K562 (cell line): ENCODE measurements around the gene IGSF9. TPM values are rescaled to one million over a fixed set of nuclear protein-coding genes. Genes with fewer than 3 reads are reported as not detected.

Source experiments
- CHD1 ChIP-seq: fragments of 200-600 bp; sonication (generic); IDR thresholded peaks from one replicate; pipeline ENCODE4 v1.6.1; 2012; ENCODE audit warnings: mild to moderate bottlenecking, moderate library complexity, low read length, inconsistent platforms
- ELF2 ChIP-seq: fragments of 250-450 bp; sonication (Bioruptor Pico); IDR thresholded peaks from 2 replicates; pipeline ENCODE4 v1.5.0; 2021; ENCODE audit warnings: mild to moderate bottlenecking
- ETS2 ChIP-seq: IDR thresholded peaks from 2 replicates; pipeline ENCODE4 v1.6.1; 2016; ENCODE audit warnings: borderline replicate concordance, missing genetic modification characterization, mild to moderate bottlenecking, moderate library complexity, missing compliant biosample characterization; ENCODE audit not compliant: poor library complexity, severe bottlenecking
- FOXJ3 ChIP-seq: sonication (generic); formaldehyde crosslinking; IDR thresholded peaks from 2 replicates; pipeline ENCODE4 v1.4.0; 2020; ENCODE audit warnings: mild to moderate bottlenecking, missing genetic modification reagents
- HLTF ChIP-seq: fragments of 450-650 bp; IDR thresholded peaks from 2 replicates; pipeline ENCODE4 v1.6.1; 2016
- HNRNPH1 ChIP-seq: fragments of 200-400 bp; formaldehyde crosslinking; optimal IDR thresholded peaks from 2 replicates; pipeline ENCODE3; 2017; ENCODE audit warnings: low read depth, mild to moderate bottlenecking, low read length, moderate library complexity
- MTA3 ChIP-seq: fragments of 450-650 bp; formaldehyde crosslinking; IDR thresholded peaks from 2 replicates; pipeline ENCODE4 v1.6.1; 2017; ENCODE audit warnings: mild to moderate bottlenecking, borderline replicate concordance
- OTX1 ChIP-seq: fragments of 450-650 bp; formaldehyde crosslinking; IDR thresholded peaks from 2 replicates; pipeline ENCODE4 v1.4.0; 2022; ENCODE audit warnings: mild to moderate bottlenecking
- PCBP2 ChIP-seq: fragments of 200-400 bp; formaldehyde crosslinking; IDR thresholded peaks from 2 replicates; pipeline ENCODE4 v1.6.1; 2018; ENCODE audit warnings: low read length, low read depth, mild to moderate bottlenecking, moderate library complexity; ENCODE audit not compliant: poor library complexity, severe bottlenecking
- POLR2G ChIP-seq: fragments of 200-400 bp; formaldehyde crosslinking; IDR thresholded peaks from 2 replicates; pipeline ENCODE4 v1.6.1; 2017; ENCODE audit warnings: low read depth, mild to moderate bottlenecking, antibody characterized with exemption, low read length, moderate library complexity
- PTBP1 ChIP-seq: fragments of 200-400 bp; formaldehyde crosslinking; IDR thresholded peaks from 2 replicates; pipeline ENCODE4 v1.6.1; 2017; ENCODE audit warnings: low read depth, low read length
- SMAD3 ChIP-seq: fragments of 450-650 bp; formaldehyde crosslinking; conservative IDR thresholded peaks from 2 replicates; pipeline ENCODE4 v1.4.0; 2020; ENCODE audit warnings: mild to moderate bottlenecking
- SMARCA4 ChIP-seq: fragments of 450-650 bp; IDR thresholded peaks from 2 replicates; pipeline ENCODE4 v1.6.1; 2016
- XRCC5 ChIP-seq: fragments of 200-400 bp; formaldehyde crosslinking; IDR thresholded peaks from 2 replicates; pipeline ENCODE4 v1.6.1; 2017; ENCODE audit warnings: low read depth, mild to moderate bottlenecking, low read length
- polyA plus RNA-seq, 8 experiments: library from polyadenylated mRNA; depleted of rRNA in 4 of 8; stranded (reverse) in 5 of 8; unstranded in 3 of 8; fragments of >200 nt; fragmentation: Nextera tagmentation in 2 of 8; fragmentation: Illumina TruSeq in 1 of 8; extraction: Ambion mirVana in 2 of 8; extraction: Trizol in 1 of 8; gene quantifications; 2 replicates each; pipeline versions ENCODE4 v1.2.1 to v1.2.3, GENCODE V29; 2011 to 2014; ENCODE audit warnings: inconsistent platforms in 1 of 8, missing spikeins in 1 of 8
- total RNA-seq, 7 experiments: library from RNA; depleted of rRNA in 6 of 7; stranded (reverse); fragments of >200 nt in 6 of 7; fragmentation: Illumina TruSeq in 2 of 7; extraction: Trizol in 2 of 7; gene quantifications; 2 replicates each; pipeline versions ENCODE4 v1.2.1 to v1.2.3, GENCODE V29; 2011 to 2021; ENCODE audit warnings: low replicate concordance in 1 of 7
- TF ChIP-seq, protein P1 (sequence below): sonication (generic); formaldehyde crosslinking; IDR thresholded peaks from 2 replicates; pipeline ENCODE4 v1.8.0; 2022; ENCODE audit warnings: mild to moderate bottlenecking, missing genetic modification reagents
- TF ChIP-seq, protein P2 (sequence below): fragments of 450-650 bp; conservative IDR thresholded peaks from 2 replicates; pipeline ENCODE4 v1.6.1; 2016; ENCODE audit warnings: missing genetic modification characterization, low read depth, mild to moderate bottlenecking, missing compliant biosample characterization, moderate library complexity
- TF ChIP-seq, protein P3 (sequence below): fragments of 450-650 bp; IDR thresholded peaks from 2 replicates; pipeline ENCODE4 v1.6.1; 2017; ENCODE audit warnings: antibody characterized with exemption
- TF ChIP-seq, protein P4 (sequence below): sonication (generic); formaldehyde crosslinking; IDR thresholded peaks from 2 replicates; pipeline ENCODE4 v1.8.0; 2022; ENCODE audit warnings: mild to moderate bottlenecking, missing genetic modification reagents
- TF ChIP-seq, protein P5 (sequence below), 2 experiments: fragments of 450-650 bp; IDR thresholded peaks; 2 replicates each; pipeline ENCODE4 v1.6.1; 2016

The IGSF9 gene
- total and polyA plus RNA-seq, 9 of the 15 experiments (the other 6 are each of a cell fraction or from before 2014, with no cell fraction given): 0.03 to 0.29 (median 0.07) TPM; not detected in 1

DNA sequence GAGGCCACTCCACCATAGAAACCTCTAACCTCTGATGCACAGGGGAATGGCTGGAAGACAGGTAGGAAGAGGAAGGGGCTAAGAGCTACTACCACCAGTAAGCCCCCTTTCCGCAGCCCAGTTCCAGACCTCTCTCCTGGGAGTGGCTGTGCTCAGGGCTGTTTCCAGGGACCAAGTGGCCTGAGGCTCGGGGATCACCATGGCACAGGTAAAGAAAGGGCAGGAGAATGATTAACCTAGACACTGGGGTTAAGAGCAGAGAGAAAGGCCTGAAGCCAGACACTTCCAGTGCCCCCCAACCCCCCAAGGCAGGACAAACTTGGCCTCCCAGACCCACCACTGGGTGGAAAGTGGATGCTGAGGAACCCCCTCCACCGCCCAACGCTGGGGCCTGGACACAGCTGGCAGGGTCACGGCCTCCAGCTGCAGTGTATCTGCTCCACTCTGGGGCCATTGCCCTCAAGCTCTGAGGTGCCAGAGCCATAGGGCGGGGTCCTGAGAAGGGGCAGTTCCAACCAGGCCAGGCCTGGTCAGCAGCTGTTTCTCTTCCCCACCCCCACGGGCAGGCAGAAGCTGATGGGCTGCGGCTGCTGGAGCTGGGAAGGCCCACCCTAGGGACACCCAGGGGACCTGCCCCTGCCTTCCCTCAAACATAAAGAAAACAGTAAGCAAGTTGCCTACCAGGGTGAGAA lies 22.8 kb downstream of the IGSF9 start (continued):
- TF ChIP-seq, protein P1, sequence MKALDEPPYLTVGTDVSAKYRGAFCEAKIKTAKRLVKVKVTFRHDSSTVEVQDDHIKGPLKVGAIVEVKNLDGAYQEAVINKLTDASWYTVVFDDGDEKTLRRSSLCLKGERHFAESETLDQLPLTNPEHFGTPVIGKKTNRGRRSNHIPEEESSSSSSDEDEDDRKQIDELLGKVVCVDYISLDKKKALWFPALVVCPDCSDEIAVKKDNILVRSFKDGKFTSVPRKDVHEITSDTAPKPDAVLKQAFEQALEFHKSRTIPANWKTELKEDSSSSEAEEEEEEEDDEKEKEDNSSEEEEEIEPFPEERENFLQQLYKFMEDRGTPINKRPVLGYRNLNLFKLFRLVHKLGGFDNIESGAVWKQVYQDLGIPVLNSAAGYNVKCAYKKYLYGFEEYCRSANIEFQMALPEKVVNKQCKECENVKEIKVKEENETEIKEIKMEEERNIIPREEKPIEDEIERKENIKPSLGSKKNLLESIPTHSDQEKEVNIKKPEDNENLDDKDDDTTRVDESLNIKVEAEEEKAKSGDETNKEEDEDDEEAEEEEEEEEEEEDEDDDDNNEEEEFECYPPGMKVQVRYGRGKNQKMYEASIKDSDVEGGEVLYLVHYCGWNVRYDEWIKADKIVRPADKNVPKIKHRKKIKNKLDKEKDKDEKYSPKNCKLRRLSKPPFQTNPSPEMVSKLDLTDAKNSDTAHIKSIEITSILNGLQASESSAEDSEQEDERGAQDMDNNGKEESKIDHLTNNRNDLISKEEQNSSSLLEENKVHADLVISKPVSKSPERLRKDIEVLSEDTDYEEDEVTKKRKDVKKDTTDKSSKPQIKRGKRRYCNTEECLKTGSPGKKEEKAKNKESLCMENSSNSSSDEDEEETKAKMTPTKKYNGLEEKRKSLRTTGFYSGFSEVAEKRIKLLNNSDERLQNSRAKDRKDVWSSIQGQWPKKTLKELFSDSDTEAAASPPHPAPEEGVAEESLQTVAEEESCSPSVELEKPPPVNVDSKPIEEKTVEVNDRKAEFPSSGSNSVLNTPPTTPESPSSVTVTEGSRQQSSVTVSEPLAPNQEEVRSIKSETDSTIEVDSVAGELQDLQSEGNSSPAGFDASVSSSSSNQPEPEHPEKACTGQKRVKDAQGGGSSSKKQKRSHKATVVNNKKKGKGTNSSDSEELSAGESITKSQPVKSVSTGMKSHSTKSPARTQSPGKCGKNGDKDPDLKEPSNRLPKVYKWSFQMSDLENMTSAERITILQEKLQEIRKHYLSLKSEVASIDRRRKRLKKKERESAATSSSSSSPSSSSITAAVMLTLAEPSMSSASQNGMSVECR: peak; percentile 64; the same call in 1 of the 2 replicates
- TF ChIP-seq, protein P2, sequence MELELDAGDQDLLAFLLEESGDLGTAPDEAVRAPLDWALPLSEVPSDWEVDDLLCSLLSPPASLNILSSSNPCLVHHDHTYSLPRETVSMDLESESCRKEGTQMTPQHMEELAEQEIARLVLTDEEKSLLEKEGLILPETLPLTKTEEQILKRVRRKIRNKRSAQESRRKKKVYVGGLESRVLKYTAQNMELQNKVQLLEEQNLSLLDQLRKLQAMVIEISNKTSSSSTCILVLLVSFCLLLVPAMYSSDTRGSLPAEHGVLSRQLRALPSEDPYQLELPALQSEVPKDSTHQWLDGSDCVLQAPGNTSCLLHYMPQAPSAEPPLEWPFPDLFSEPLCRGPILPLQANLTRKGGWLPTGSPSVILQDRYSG: no peak
- TF ChIP-seq, protein P3, sequence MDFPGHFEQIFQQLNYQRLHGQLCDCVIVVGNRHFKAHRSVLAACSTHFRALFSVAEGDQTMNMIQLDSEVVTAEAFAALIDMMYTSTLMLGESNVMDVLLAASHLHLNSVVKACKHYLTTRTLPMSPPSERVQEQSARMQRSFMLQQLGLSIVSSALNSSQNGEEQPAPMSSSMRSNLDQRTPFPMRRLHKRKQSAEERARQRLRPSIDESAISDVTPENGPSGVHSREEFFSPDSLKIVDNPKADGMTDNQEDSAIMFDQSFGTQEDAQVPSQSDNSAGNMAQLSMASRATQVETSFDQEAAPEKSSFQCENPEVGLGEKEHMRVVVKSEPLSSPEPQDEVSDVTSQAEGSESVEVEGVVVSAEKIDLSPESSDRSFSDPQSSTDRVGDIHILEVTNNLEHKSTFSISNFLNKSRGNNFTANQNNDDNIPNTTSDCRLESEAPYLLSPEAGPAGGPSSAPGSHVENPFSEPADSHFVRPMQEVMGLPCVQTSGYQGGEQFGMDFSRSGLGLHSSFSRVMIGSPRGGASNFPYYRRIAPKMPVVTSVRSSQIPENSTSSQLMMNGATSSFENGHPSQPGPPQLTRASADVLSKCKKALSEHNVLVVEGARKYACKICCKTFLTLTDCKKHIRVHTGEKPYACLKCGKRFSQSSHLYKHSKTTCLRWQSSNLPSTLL: no peak
- TF ChIP-seq XRCC5: no peak
- TF ChIP-seq POLR2G: peak; percentile 56
- no peak for TF ChIP-seq ELF2 (CRISPR knock-in tag)
- TF ChIP-seq OTX1 (CRISPR knock-in tag): no peak
- TF ChIP-seq, protein P4, sequence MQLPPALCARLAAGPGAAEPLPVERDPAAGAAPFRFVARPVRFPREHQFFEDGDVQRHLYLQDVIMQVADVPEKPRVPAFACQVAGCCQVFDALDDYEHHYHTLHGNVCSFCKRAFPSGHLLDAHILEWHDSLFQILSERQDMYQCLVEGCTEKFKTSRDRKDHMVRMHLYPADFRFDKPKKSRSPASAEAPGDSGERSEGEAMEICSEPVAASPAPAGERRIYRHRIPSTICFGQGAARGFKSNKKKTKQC (CRISPR knock-in tag): no peak
- no peak for TF ChIP-seq FOXJ3 (CRISPR knock-in tag)
- no peak for TF ChIP-seq SMARCA4
- TF ChIP-seq SMAD3 (CRISPR knock-in tag): no peak
- TF ChIP-seq HLTF: no peak
- TF ChIP-seq MTA3: no peak
- no peak for TF ChIP-seq CHD1
- TF ChIP-seq PTBP1: no peak
- no peak for TF ChIP-seq PCBP2
- TF ChIP-seq ETS2 (tag): no peak
- no peak for TF ChIP-seq HNRNPH1
- TF ChIP-seq, protein P5, sequence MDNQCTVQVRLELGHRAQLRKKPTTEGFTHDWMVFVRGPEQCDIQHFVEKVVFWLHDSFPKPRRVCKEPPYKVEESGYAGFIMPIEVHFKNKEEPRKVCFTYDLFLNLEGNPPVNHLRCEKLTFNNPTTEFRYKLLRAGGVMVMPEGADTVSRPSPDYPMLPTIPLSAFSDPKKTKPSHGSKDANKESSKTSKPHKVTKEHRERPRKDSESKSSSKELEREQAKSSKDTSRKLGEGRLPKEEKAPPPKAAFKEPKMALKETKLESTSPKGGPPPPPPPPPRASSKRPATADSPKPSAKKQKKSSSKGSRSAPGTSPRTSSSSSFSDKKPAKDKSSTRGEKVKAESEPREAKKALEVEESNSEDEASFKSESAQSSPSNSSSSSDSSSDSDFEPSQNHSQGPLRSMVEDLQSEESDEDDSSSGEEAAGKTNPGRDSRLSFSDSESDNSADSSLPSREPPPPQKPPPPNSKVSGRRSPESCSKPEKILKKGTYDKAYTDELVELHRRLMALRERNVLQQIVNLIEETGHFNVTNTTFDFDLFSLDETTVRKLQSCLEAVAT (IDR thresholded peaks at IDR 0.05): no peak
